Sigmoid colon (tissue), 7 donors: ENCODE data around the gene LTBP1. TPM values are rescaled to one million over a fixed set of nuclear protein-coding genes. Genes with fewer than 3 reads are reported as not detected.

ENCODE experiments used
- DNase-seq: peaks from one replicate; pipeline ENCODE4 v3.0.0-alpha.2; 2019
- H3K27ac ChIP-seq, 4 donors: fragments of 200-600 bp; sonication (generic); one replicate each; pipeline ENCODE4 v1.5.1; 2016 to 2019; ENCODE audit warnings: mild to moderate bottlenecking in 1 of 4
- H3K27me3 ChIP-seq, 3 donors: fragments of 200-600 bp; sonication (generic); one replicate each; pipeline ENCODE4 v1.5.1; 2019; ENCODE audit warnings: mild to moderate bottlenecking in 1 of 3
- H3K36me3 ChIP-seq, 4 donors: fragments of 200-600 bp; sonication (generic); one replicate each; pipeline ENCODE4 v1.5.1; 2016 to 2019
- H3K4me1 ChIP-seq, 4 donors: fragments of 200-600 bp; sonication (generic); one replicate each; pipeline ENCODE4 v1.5.1; 2017 to 2019
- H3K4me3 ChIP-seq, 4 donors: fragments of 200-600 bp; sonication (generic); one replicate each; pipeline ENCODE4 v1.5.1; 2017 to 2019; ENCODE audit warnings: mild to moderate bottlenecking in 2 of 4, moderate library complexity in 1 of 4
- H3K9me3 ChIP-seq, 4 donors: fragments of 200-600 bp in 3 of 4; sonication (generic) in 3 of 4; one replicate each; pipeline versions ENCODE4 v1.5.1 to v1.6.1; 2013 to 2019
- CTCF ChIP-seq, 4 experiments: fragments of 450-650 bp in 3 of 4; fragments of 200-600 bp in 1 of 4; IDR thresholded peaks; one replicate each; pipeline ENCODE4 v1.5.1; 2016 to 2019; ENCODE audit warnings: antibody characterized with exemption in 4 of 4, mild to moderate bottlenecking in 3 of 4, moderate library complexity in 2 of 4
- EP300 ChIP-seq, 4 donors: sonication (generic); formaldehyde crosslinking; IDR thresholded peaks; one replicate each; pipeline ENCODE4 v1.6.1; 2017; ENCODE audit warnings: antibody characterized with exemption in 4 of 4
- POLR2A ChIP-seq, 2 donors: fragments of 450-650 bp; IDR thresholded peaks; one replicate each; pipeline ENCODE4 v1.6.1; 2016; ENCODE audit warnings: antibody characterized with exemption in 2 of 2, mild to moderate bottlenecking in 2 of 2, moderate library complexity in 2 of 2
- POLR2AphosphoS5 ChIP-seq, 4 donors: sonication (generic); formaldehyde crosslinking; IDR thresholded peaks; one replicate each; pipeline ENCODE4 v1.6.1; 2017; ENCODE audit warnings: antibody characterized with exemption in 4 of 4
- WGBS, 2 donors: extraction: QIAGEN DNeasy Blood & Tissue Kit; methylation state at CpG; one replicate each; pipeline ENCODE4 v1.1.7; 2013; 5-methylcytosine and 5-hydroxymethylcytosine counted together
- intact Hi-C: fragments of 100-400 bp; cut with DNase I; formaldehyde crosslinking; loops from one replicate; pipeline ENCODE4 v1.15.1; 2023
- polyA plus RNA-seq, 3 donors: library from polyadenylated mRNA; stranded (reverse); fragments of 200-250 nt; gene quantifications; one replicate each; pipeline ENCODE4 v1.2.3, GENCODE V29; 2013
- total RNA-seq, 4 donors: library from RNA; depleted of rRNA; stranded (reverse); fragments of >200 nt; gene quantifications; one replicate each; pipeline ENCODE4 v1.1.0, GENCODE V29; 2016
- donor health status: healthy with polysubstance abuse.
- donor health status: Bipolar disorder and iron deficiency.
- donor health status: healthy.

Gene LTBP1
- total and polyA plus RNA-seq, 7 donors = 3.0 to 102 (median 34.2) TPM

GRCh38 chr2:33342705-33343104 lies 396.0 kb downstream of the LTBP1 start:
- Histone ChIP-seq H3K4me1 (no peaks in the 10 kb centered on the region), H3K9me3 (no peaks in the 10 kb centered on the region), H3K36me3 (peaks cover 0 to 6% (median 0%) of the 10 kb centered on the region in 4 donors), H3K27ac (no peak overlapping the region), H3K4me3 (no peak overlapping the region), H3K27me3 (no peaks in the 10 kb centered on the region)
- TF ChIP-seq POLR2AphosphoS5 (IDR thresholded peaks at IDR 0.05) (no peak), EP300 (IDR thresholded peaks at IDR 0.05) (no peak), CTCF (IDR thresholded peaks at IDR 0.05) (no peak), POLR2A (IDR thresholded peaks at IDR 0.05) (no peak)
- intact Hi-C loops = no loop called here
- no peak for DNase-seq
- 68 to 69% methylated on average over 4 of the region's 4 CpGs for WGBS, 2 donors

GRCh38 chr2:33343387-33343895 lies 396.7 kb downstream of the LTBP1 start:
- TF ChIP-seq POLR2A (IDR thresholded peaks at IDR 0.05) = no peak
- no peak for TF ChIP-seq EP300 (IDR thresholded peaks at IDR 0.05)
- TF ChIP-seq POLR2AphosphoS5 (IDR thresholded peaks at IDR 0.05) = no peak
- no peak for TF ChIP-seq CTCF (IDR thresholded peaks at IDR 0.05)
- no peaks in the 10 kb centered on the region for H3K9me3 ChIP-seq
- no peak overlapping the region for H3K4me3 ChIP-seq
- peaks cover 0 to 13% (median 0%) of the 10 kb centered on the region in 4 donors for H3K36me3 ChIP-seq
- WGBS, 2 donors = 84 to 94% methylated on average over 3 of the region's 3 CpGs
- DNase-seq = no peak
- intact Hi-C loops = no loop called here
- no peak overlapping the region for H3K27ac ChIP-seq
- no peaks in the 10 kb centered on the region for H3K27me3 ChIP-seq
- H3K4me1 ChIP-seq = no peaks in the 10 kb centered on the region

GRCh38 chr2:33344230-33344629 lies 397.5 kb downstream of the LTBP1 start:
- DNase-seq = no peak
- WGBS, 2 donors = 58 to 84% methylated on average over 3 of the region's 3 CpGs
- intact Hi-C loops = no loop called here
- Histone ChIP-seq H3K27ac (no peak overlapping the region), H3K9me3 (no peaks in the 10 kb centered on the region), H3K27me3 (no peaks in the 10 kb centered on the region), H3K4me3 (no peak overlapping the region), H3K4me1 (no peaks in the 10 kb centered on the region), H3K36me3 (peaks cover 0 to 19% (median 0%) of the 10 kb centered on the region in 4 donors)
- TF ChIP-seq POLR2AphosphoS5 (IDR thresholded peaks at IDR 0.05) (no peak), POLR2A (IDR thresholded peaks at IDR 0.05) (no peak), EP300 (IDR thresholded peaks at IDR 0.05) (no peak), CTCF (IDR thresholded peaks at IDR 0.05) (no peak)

- intact Hi-C loops = no loop called here
- Histone ChIP-seq H3K27ac (no peak overlapping the region), H3K9me3 (no peaks in the 10 kb centered on the region), H3K4me1 (no peaks in the 10 kb centered on the region), H3K36me3 (peaks cover 0 to 35% (median 0%) of the 10 kb centered on the region in 4 donors), H3K27me3 (no peaks in the 10 kb centered on the region), H3K4me3 (no peak overlapping the region)
- no peak for DNase-seq
- WGBS, 2 donors = 78 to 94% methylated on average over 3 of the region's 3 CpGs
- TF ChIP-seq CTCF (IDR thresholded peaks at IDR 0.05) (no peak), POLR2AphosphoS5 (IDR thresholded peaks at IDR 0.05) (no peak), POLR2A (IDR thresholded peaks at IDR 0.05) (no peak), EP300 (IDR thresholded peaks at IDR 0.05) (no peak)
Observed at GRCh38 chr2:33347856-33348255, 401.1 kb downstream of the LTBP1 start.

- no peaks in the 10 kb centered on the region for H3K4me1 ChIP-seq
- no peak overlapping the region for H3K27ac ChIP-seq
- TF ChIP-seq POLR2AphosphoS5 (IDR thresholded peaks at IDR 0.05) (no peak), POLR2A (IDR thresholded peaks at IDR 0.05) (no peak), EP300 (IDR thresholded peaks at IDR 0.05) (no peak), CTCF (IDR thresholded peaks at IDR 0.05) (no peak)
- H3K4me3 ChIP-seq = no peak overlapping the region
- DNase-seq = no peak
- no peaks in the 10 kb centered on the region for H3K27me3 ChIP-seq
- peaks cover 0 to 1% (median 0%) of the 10 kb centered on the region in 4 donors for H3K9me3 ChIP-seq
- H3K36me3 ChIP-seq = peaks cover 0 to 47% (median 0%) of the 10 kb centered on the region in 4 donors
- intact Hi-C loops = no loop called here
Observed at GRCh38 chr2:33350632-33351031, 403.9 kb downstream of the LTBP1 start.
